RWPE2 (cell line): ENCODE measurements around the gene PRKRIP1.
A peak's percentile ranks its signal among the peaks of the same experiment; 100 is the strongest.
"Not testable (repeated sequence)": the region's sequence is repeated elsewhere in the genome, so short reads cannot be mapped to it uniquely, and the experiment has no call there.

Experiments used
- ATAC-seq: fragments of 200-7000 bp; cut with Tn5 transposase; 3 replicates; pipeline ENCODE4 v1.9.1; 2021; ENCODE audit warnings: low read depth
- DNase-seq: peaks from one replicate; pipeline ENCODE4 v3.0.0-alpha.2; 2020; ENCODE audit warnings: low spot score
- H3K27ac ChIP-seq: fragments of 450-650 bp; 2 replicates; pipeline ENCODE4 v1.5.1; 2017; ENCODE audit warnings: mild to moderate bottlenecking; ENCODE audit not compliant: poor library complexity, severe bottlenecking
- H3K27me3 ChIP-seq: fragments of 250-450 bp; sonication (Bioruptor Pico); 2 replicates; pipeline ENCODE4 v1.5.1; 2021; ENCODE audit warnings: mild to moderate bottlenecking, moderate library complexity; ENCODE audit not compliant: insufficient read depth, poor library complexity, severe bottlenecking
- H3K36me3 ChIP-seq: fragments of 250-450 bp; sonication (Bioruptor Pico); 2 replicates; pipeline ENCODE4 v1.5.1; 2020; ENCODE audit warnings: low read depth, mild to moderate bottlenecking, moderate library complexity
- H3K4me1 ChIP-seq: fragments of 250-450 bp; sonication (Bioruptor Pico); 2 replicates; pipeline ENCODE4 v1.5.1; 2021; ENCODE audit warnings: mild to moderate bottlenecking, moderate library complexity; ENCODE audit not compliant: insufficient read depth, poor library complexity, severe bottlenecking
- H3K4me3 ChIP-seq: fragments of 250-450 bp; sonication (Bioruptor Pico); 2 replicates; pipeline ENCODE4 v1.5.1; 2021; ENCODE audit warnings: mild to moderate bottlenecking, moderate library complexity; ENCODE audit not compliant: severe bottlenecking
- H3K9me3 ChIP-seq: fragments of 250-450 bp; sonication (Bioruptor Pico); 2 replicates; pipeline ENCODE4 v1.5.1; 2021; ENCODE audit warnings: mild to moderate bottlenecking, moderate library complexity; ENCODE audit not compliant: severe bottlenecking
- TF ChIP-seq, protein P1 (sequence below): fragments of 450-650 bp; IDR thresholded peaks from one replicate; pipeline ENCODE4 v1.5.1; 2017; ENCODE audit warnings: mild to moderate bottlenecking, moderate library complexity; ENCODE audit not compliant: poor library complexity, severe bottlenecking

The PRKRIP1 gene

DNA sequence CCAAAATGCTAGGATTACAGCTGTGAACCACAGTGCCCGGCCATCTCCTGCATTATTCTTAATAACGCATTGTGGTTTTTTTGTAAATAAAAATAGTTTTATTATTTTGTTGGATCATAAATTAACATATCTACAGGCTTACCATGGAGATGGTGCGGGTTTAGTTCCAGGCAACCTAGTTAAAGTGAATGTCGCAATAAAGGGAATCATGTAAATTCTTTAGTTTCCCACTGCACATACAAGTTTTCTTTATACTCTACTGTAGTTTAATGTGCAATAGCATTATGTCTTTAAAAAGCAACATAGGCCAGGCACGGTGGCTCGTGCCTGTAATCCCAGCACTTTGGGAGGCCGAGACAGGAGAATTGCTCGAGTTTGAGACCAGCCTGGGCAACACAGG lies 2.4 kb downstream of the PRKRIP1 start:
- DNase-seq (no peak), ATAC-seq (no peak)
- TF ChIP-seq, protein P1, sequence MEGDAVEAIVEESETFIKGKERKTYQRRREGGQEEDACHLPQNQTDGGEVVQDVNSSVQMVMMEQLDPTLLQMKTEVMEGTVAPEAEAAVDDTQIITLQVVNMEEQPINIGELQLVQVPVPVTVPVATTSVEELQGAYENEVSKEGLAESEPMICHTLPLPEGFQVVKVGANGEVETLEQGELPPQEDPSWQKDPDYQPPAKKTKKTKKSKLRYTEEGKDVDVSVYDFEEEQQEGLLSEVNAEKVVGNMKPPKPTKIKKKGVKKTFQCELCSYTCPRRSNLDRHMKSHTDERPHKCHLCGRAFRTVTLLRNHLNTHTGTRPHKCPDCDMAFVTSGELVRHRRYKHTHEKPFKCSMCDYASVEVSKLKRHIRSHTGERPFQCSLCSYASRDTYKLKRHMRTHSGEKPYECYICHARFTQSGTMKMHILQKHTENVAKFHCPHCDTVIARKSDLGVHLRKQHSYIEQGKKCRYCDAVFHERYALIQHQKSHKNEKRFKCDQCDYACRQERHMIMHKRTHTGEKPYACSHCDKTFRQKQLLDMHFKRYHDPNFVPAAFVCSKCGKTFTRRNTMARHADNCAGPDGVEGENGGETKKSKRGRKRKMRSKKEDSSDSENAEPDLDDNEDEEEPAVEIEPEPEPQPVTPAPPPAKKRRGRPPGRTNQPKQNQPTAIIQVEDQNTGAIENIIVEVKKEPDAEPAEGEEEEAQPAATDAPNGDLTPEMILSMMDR, result no peak
- H3K36me3 ChIP-seq, result peaks cover 59% of the 10 kb centered on the region
- H3K4me3 ChIP-seq, result no peak overlapping the region
- no peaks in the 10 kb centered on the region for H3K9me3 ChIP-seq
- H3K27ac ChIP-seq, result no peak overlapping the region
- no peaks in the 10 kb centered on the region for H3K4me1 ChIP-seq
- no peaks in the 10 kb centered on the region for H3K27me3 ChIP-seq

DNA sequence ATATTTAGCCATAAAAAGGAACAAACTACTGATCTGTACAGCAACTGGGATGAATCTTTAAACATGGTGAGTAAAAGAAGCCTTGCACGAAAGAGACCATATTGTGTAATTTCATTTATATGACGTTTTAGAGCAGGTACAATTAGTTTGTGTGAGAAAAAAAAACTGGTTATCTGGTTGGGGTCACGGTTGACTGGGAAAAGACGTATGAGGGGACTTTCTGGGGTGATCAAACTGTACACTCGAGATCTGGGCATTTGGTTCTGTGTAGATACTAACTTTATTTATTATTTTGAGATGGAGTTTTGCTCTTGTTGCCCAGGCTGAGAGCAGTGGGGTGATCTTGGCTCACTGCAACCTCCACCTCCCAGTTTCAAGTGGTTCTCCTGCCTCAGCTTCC lies 4.2 kb downstream of the PRKRIP1 start:
- Histone ChIP-seq H3K4me3 (no peak overlapping the region), H3K27ac (no peak overlapping the region), H3K27me3 (no peaks in the 10 kb centered on the region), H3K4me1 (no peaks in the 10 kb centered on the region), H3K36me3 (peaks cover 71% of the 10 kb centered on the region), H3K9me3 (no peaks in the 10 kb centered on the region)
- no peak for DNase-seq
- TF ChIP-seq, protein P1, result no peak
- no peak for ATAC-seq

GRCh38 chr7:102403563-102403962 lies 7.4 kb downstream of the PRKRIP1 start:
- H3K9me3 ChIP-seq, result no peaks in the 10 kb centered on the region
- TF ChIP-seq, protein P1, result no peak
- H3K27me3 ChIP-seq, result no peaks in the 10 kb centered on the region
- H3K36me3 ChIP-seq, result peaks cover 100% of the 10 kb centered on the region
- H3K27ac ChIP-seq, result no peak overlapping the region
- H3K4me3 ChIP-seq, result no peak overlapping the region
- H3K4me1 ChIP-seq, result no peaks in the 10 kb centered on the region
- ATAC-seq (no peak), DNase-seq (no peak)

DNA sequence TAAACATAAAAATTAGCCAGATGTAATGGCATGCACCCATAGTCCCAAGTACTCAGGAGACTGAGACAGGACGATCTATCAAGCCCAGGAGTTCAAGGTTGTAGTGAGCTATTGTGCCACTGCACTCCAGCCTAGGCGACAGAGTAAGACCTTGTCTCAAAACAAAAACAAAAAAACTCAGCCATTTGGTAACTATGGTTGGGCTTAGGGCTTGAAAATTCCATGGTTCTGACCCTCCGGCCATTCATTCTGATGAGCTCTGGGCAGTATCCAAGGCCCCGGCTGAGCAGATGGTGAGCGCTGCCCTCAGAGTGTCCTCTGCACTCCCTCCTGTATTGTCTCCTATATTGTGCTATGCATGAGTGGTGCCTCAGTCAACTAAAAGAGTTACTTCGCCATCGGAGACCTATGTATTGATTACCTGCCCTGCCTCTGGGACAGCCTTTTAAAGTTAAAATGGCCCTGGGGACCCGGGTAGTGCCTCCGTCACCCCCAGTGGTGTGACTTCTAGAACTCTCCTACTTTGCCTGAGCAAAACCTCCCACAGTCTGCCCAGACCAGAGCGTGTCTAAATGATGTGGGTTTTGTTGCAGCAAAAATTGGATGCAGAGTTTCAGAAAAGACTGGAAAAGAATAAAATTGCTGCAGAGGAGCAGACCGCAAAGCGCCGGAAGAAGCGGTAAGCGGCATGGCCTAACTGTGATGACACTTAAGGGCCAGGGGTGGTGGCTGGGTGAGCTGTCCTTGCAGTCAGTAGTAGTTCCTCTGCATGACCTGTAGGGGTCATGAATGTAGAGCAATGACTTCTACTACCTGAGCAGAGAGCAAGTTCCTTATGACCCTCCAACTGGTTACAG lies 8.1 kb downstream of the PRKRIP1 start:
- TF ChIP-seq, protein P1, result peak; percentile 68
- ATAC-seq (peak; percentile 92), DNase-seq (no peak)
- Histone ChIP-seq H3K27me3 (no peaks in the 10 kb centered on the region), H3K4me1 (no peaks in the 10 kb centered on the region), H3K4me3 (no peak overlapping the region), H3K27ac (no peak overlapping the region), H3K36me3 (peaks cover 100% of the 10 kb centered on the region), H3K9me3 (no peaks in the 10 kb centered on the region)

GRCh38 chr7:102404862-102405188 lies 8.7 kb downstream of the PRKRIP1 start:
- TF ChIP-seq, protein P1, result peak; percentile 43
- H3K27me3 ChIP-seq, DNase-seq, H3K4me1 ChIP-seq, ATAC-seq, H3K4me3 ChIP-seq, H3K9me3 ChIP-seq, H3K27ac ChIP-seq: not testable (repeated sequence)
- peaks cover 100% of the 10 kb centered on the region for H3K36me3 ChIP-seq
